ENCODE results near the gene CGB7.

Gene CGB7

GRCh38 chr19:49067554-49067953, 10.0 kb upstream of the CGB7 start (continued):
- TF ChIP-seq ZFHX2 (tag by site-specific recombination; conservative IDR thresholded peaks at IDR 0.05) (no peak), PRDM1 (tag by site-specific recombination; IDR thresholded peaks at IDR 0.05) (no peak), ZBTB20 (tag by site-specific recombination; IDR thresholded peaks at IDR 0.05) (peak; percentile 16; the same call in 1 of the 2 replicates), ZSCAN30 (tag by site-specific recombination; IDR thresholded peaks at IDR 0.05) (no peak), ZNF423 (tag by site-specific recombination; IDR thresholded peaks at IDR 0.05) (no peak), ZNF561 (tag by site-specific recombination; IDR thresholded peaks at IDR 0.05; ENCODE audit: borderline replicate concordance) (no peak), ZFP41 (tag by site-specific recombination; IDR thresholded peaks at IDR 0.05; ENCODE audit: borderline replicate concordance) (no peak), ZBTB7A (tag by site-specific recombination; IDR thresholded peaks at IDR 0.05; ENCODE audit: low read depth) (no peak), ZNF341 (tag by site-specific recombination; IDR thresholded peaks at IDR 0.05; ENCODE audit: low read depth) (no peak), ZNF239 (tag by site-specific recombination; IDR thresholded peaks at IDR 0.05) (no peak), REST (tag by site-specific recombination; IDR thresholded peaks at IDR 0.05) (no peak), ZNF266 (tag by site-specific recombination; IDR thresholded peaks at IDR 0.05; ENCODE audit: low read depth) (no peak), ZNF513 (tag by site-specific recombination; IDR thresholded peaks at IDR 0.05) (no peak), ZNF837 (tag by site-specific recombination; IDR thresholded peaks at IDR 0.05) (no peak), REPIN1 (tag by site-specific recombination; IDR thresholded peaks at IDR 0.05; ENCODE audit: low read depth) (no peak), ZNF416 (tag by site-specific recombination; IDR thresholded peaks at IDR 0.05) (no peak), ZNF335 (tag by site-specific recombination; conservative IDR thresholded peaks at IDR 0.05) (peak; percentile 86)

- H3K4me3 ChIP-seq (ENCODE audit: low read depth, low read length) = no peak overlapping the region
- peaks cover 6% of the 10 kb centered on the region for H3K4me1 ChIP-seq (ENCODE audit: control insufficient read depth, insufficient read depth, low read length)
- CTCF ChIA-PET = interaction anchor here (0.6 to 1.7 kb wide), 11 partner anchors 8 to 442 kb away, joined by 3 to 9 read pairs (median 4); no protein-coding TSS in a partner anchor
- H3K36me3 ChIP-seq (ENCODE audit: control insufficient read depth in 2 of 2, insufficient read depth in 1 of 2, low read length in 2 of 2) = no peaks in the 10 kb centered on the region
- TF ChIP-seq ZBTB11 (tag by site-specific recombination; conservative IDR thresholded peaks at IDR 0.05; ENCODE audit: low read depth) = no peak
- TF ChIP-seq ZNF366 (tag by site-specific recombination; conservative IDR thresholded peaks at IDR 0.05) = peak; percentile 11; the same call in 1 of the 2 replicates
- no peak for TF ChIP-seq ZNF416 (tag by site-specific recombination; IDR thresholded peaks at IDR 0.05)
- no peak for TF ChIP-seq ZNF548 (tag by site-specific recombination; IDR thresholded peaks at IDR 0.05)
- no peak for TF ChIP-seq ZEB2 (tag by site-specific recombination; IDR thresholded peaks at IDR 0.05)
- TF ChIP-seq IKZF3 (tag by site-specific recombination; IDR thresholded peaks at IDR 0.05) = 0 out of 2 replicates have a peak, but pooled peaks have one; percentile 30
- no peak overlapping the region for H3K27ac ChIP-seq (ENCODE audit: extremely low read depth, low read depth, low read length)
- POLR2A ChIA-PET = interaction anchor here (0.5 to 2.0 kb wide), 4 partner anchors 10 to 73 kb away, joined by 3 to 12 read pairs (median 6); partner anchors contain the start of genes GYS1, LIN7B and RUVBL2
- no peaks in the 10 kb centered on the region for H3K9me3 ChIP-seq (ENCODE audit: control insufficient read depth, insufficient read depth, low read depth, low read length)
These were observed 8.5 kb upstream of the CGB7 start for GRCh38 chr19:49065905-49066512.

All from HEK293 (cell line).